ENCODE measurements around the gene BANK1. TPM values are rescaled to one million over a fixed set of nuclear protein-coding genes. Genes with fewer than 3 reads are reported as not detected.

BANK1 gene
- total and polyA plus RNA-seq, 2 of the 8 experiments (the other 6 are each of a cell fraction or from before 2014, with no cell fraction given) = 0.59 to 0.93 TPM

GRCh38 chr4:101853028-101853427 lies 62.5 kb downstream of the BANK1 start:
- no peak overlapping the region for H3K27ac ChIP-seq (ENCODE audit: low read depth, low read length)
- no peaks in the 10 kb centered on the region for H3K23me2 ChIP-seq (ENCODE audit: low read depth, low read length)
- H3K4ac ChIP-seq (replicated peaks; ENCODE audit: insufficient read length, low read depth, low read length) = no peak overlapping the region
- H2BK5ac ChIP-seq (ENCODE audit: low read depth, low read length) = no peak overlapping the region
- POLR2A ChIA-PET (ENCODE audit: partially characterized antibody) = no interaction called here
- no peaks in the 10 kb centered on the region for H4K20me1 ChIP-seq (replicated peaks in 1 of 2; ENCODE audit: control insufficient read depth in 1 of 2, insufficient read depth in 2 of 2, low read length in 2 of 2)
- H3K79me2 ChIP-seq (ENCODE audit: control insufficient read depth in 1 of 2, insufficient read depth in 2 of 2, low read length in 2 of 2) = no peaks in the 10 kb centered on the region
- H2BK120ac ChIP-seq (replicated peaks; ENCODE audit: low read depth, low read length) = no peak overlapping the region
- no peak overlapping the region for H2AK5ac ChIP-seq (ENCODE audit: low read depth, low read length)
- no peaks in the 10 kb centered on the region for H3K36me3 ChIP-seq (ENCODE audit: control insufficient read depth in 2 of 4, insufficient read depth in 4 of 4, low read length in 3 of 4)
- no peaks in the 10 kb centered on the region for H3K9me3 ChIP-seq (ENCODE audit: insufficient read depth in 2 of 2, low read depth in 1 of 2, low read length in 1 of 2)
- H3K27me3 ChIP-seq (replicated peaks in 1 of 4; ENCODE audit: control insufficient read depth in 3 of 4, extremely low read depth in 1 of 4, insufficient read depth in 3 of 4, low read length in 3 of 4) = no peaks in the 10 kb centered on the region
- no peaks in the 10 kb centered on the region for H3K4me1 ChIP-seq (replicated peaks in 1 of 4; ENCODE audit: control insufficient read depth in 3 of 4, insufficient read depth in 4 of 4, low read length in 3 of 4)
- no peak overlapping the region for H4K5ac ChIP-seq (ENCODE audit: insufficient read length, low read depth, low read length)
- H3K23ac ChIP-seq (ENCODE audit: insufficient read length) = no peak overlapping the region
- no peak overlapping the region for H3K4me3 ChIP-seq (ENCODE audit: extremely low read depth in 1 of 4, insufficient read depth in 2 of 4, low read depth in 3 of 4, low read length in 4 of 4)
- no peak overlapping the region for H2AFZ ChIP-seq (ENCODE audit: low read length)
- no peak overlapping the region for H4K8ac ChIP-seq (ENCODE audit: extremely low read depth, insufficient read depth, low read length)
- CTCF ChIA-PET (ENCODE audit: partially characterized antibody) = interaction anchor here (0.6 kb wide), 1 partner anchor 1350 kb away, joined by 3 read pairs; no protein-coding TSS in a partner anchor
- FAIRE-seq (no peak), DNase-seq (ENCODE audit: low read depth in 1 of 2, low spot score in 2 of 2) (no peak)
- no peak overlapping the region for H3K18ac ChIP-seq (ENCODE audit: extremely low read depth, low read length)
- H3K79me1 ChIP-seq (ENCODE audit: low read depth, low read length) = no peaks in the 10 kb centered on the region
- H2BK12ac ChIP-seq (ENCODE audit: low read depth, low read length) = no peak overlapping the region
- no peak overlapping the region for H3K14ac ChIP-seq (ENCODE audit: insufficient read length)
- no peak overlapping the region for H3K4me2 ChIP-seq (ENCODE audit: insufficient read depth in 1 of 2, low read depth in 2 of 2, low read length in 2 of 2)
- no peak overlapping the region for H4K91ac ChIP-seq (replicated peaks; ENCODE audit: insufficient read length, low read length)
- H2BK20ac ChIP-seq (ENCODE audit: low read length) = no peak overlapping the region
- H3K56ac ChIP-seq (replicated peaks; ENCODE audit: insufficient read length, low read depth, low read length) = no peak overlapping the region
- no peak overlapping the region for H2BK15ac ChIP-seq (ENCODE audit: low read length)
- no peak overlapping the region for H3K9ac ChIP-seq (replicated peaks in 1 of 4; ENCODE audit: extremely low read depth in 1 of 4, low read depth in 3 of 4, low read length in 3 of 4)
- WGBS, 2 experiments (ENCODE audit: extremely low coverage in 1 of 2, insufficient coverage in 1 of 2, insufficient read length in 1 of 2, insufficient replicate concordance in 2 of 2, low coverage in 1 of 2, low lambda C conversion rate in 2 of 2, missing lambda C conversion rate in 1 of 2) = 87% methylated on average over 1 of the region's 1 CpG; no CpG with 5 or more reads in 1 of the 2 experiments
- TF ChIP-seq SP2 (IDR thresholded peaks at IDR 0.05; ENCODE audit: low read length) (no peak), RFX5 (IDR thresholded peaks at IDR 0.05; ENCODE audit: borderline replicate concordance, low read depth, low read length) (no peak), JUN (IDR thresholded peaks at IDR 0.05; ENCODE audit: low read depth, low read length) (no peak), GTF2F1 (IDR thresholded peaks at IDR 0.05; ENCODE audit: borderline replicate concordance, low read depth, low read length) (no peak), GABPA (IDR thresholded peaks at IDR 0.05; ENCODE audit: borderline replicate concordance, insufficient read depth, low read length) (no peak), PHF8 (conservative IDR thresholded peaks at IDR 0.05; ENCODE audit: low read depth, low read length) (no peak), HDAC6 (IDR thresholded peaks at IDR 0.05; ENCODE audit: low read depth, low read length) (no peak), CTCF (IDR thresholded peaks at IDR 0.05; ENCODE audit: control extremely low read depth in 1 of 3, insufficient read depth in 1 of 3, low read depth in 1 of 3, low read length in 3 of 3) (no peak), TEAD4 (IDR thresholded peaks at IDR 0.05; ENCODE audit: low read depth, low read length) (no peak), EZH2 (IDR thresholded peaks at IDR 0.05; ENCODE audit: low read depth, low read length, severe bottlenecking) (no peak), TCF12 (IDR thresholded peaks at IDR 0.05; ENCODE audit: low read depth, low read length) (no peak), SUZ12 (IDR thresholded peaks at IDR 0.05; ENCODE audit: low read length) (no peak)
